NCI-H226 (cell line): Measurements from ENCODE around the gene KCNMB1.

ENCODE experiments used
- DNase-seq: peaks from one replicate; pipeline ENCODE4 v3.0.0-alpha.2; 2015

Gene KCNMB1

GRCh38 chr5:170388818-170389549 lies at the start of gene KCNMB1:
Gene KCNMB1 (minus strand): TSS chr5:170389367. CDS start chr5:170385447, 3,920 bp downstream.
- no peak for DNase-seq

- no peak for DNase-seq
These were observed 49.4 kb upstream of the KCNMB1 start for GRCh38 chr5:170438581-170438980.

GRCh38 chr5:170437621-170438375 lies 48.6 kb upstream of the KCNMB1 start:
- DNase-seq, result no peak

GRCh38 chr5:170436335-170436734 lies 47.2 kb upstream of the KCNMB1 start:
- DNase-seq, result no peak

GRCh38 chr5:170434966-170435605 lies 45.9 kb upstream of the KCNMB1 start:
- peak; percentile 13 for DNase-seq

- no peak for DNase-seq
These were observed 43.5 kb upstream of the KCNMB1 start for GRCh38 chr5:170432669-170433068.

- DNase-seq, result no peak
These were observed 42.4 kb upstream of the KCNMB1 start for GRCh38 chr5:170431571-170431970.

- DNase-seq, result no peak
These were observed 41.8 kb upstream of the KCNMB1 start for GRCh38 chr5:170430866-170431437.

GRCh38 chr5:170430256-170430655 lies 41.1 kb upstream of the KCNMB1 start:
- DNase-seq, result no peak

GRCh38 chr5:170429014-170429413 lies 39.8 kb upstream of the KCNMB1 start:
- DNase-seq, result peak; percentile 22

GRCh38 chr5:170427672-170428236 lies 38.6 kb upstream of the KCNMB1 start:
- no peak for DNase-seq

- no peak for DNase-seq
These were observed 37.6 kb upstream of the KCNMB1 start for GRCh38 chr5:170426786-170427185.

- no peak for DNase-seq
These were observed 37.1 kb upstream of the KCNMB1 start for GRCh38 chr5:170426149-170426767.

- no peak for DNase-seq
These were observed 36.6 kb upstream of the KCNMB1 start for GRCh38 chr5:170425731-170426130.

GRCh38 chr5:170424629-170425028 lies 35.5 kb upstream of the KCNMB1 start:
- no peak for DNase-seq

- DNase-seq, result no peak
These were observed 34.5 kb upstream of the KCNMB1 start for GRCh38 chr5:170423692-170424091.

GRCh38 chr5:170421826-170422225 lies 32.7 kb upstream of the KCNMB1 start:
- no peak for DNase-seq

GRCh38 chr5:170420806-170421412 lies 31.7 kb upstream of the KCNMB1 start:
- DNase-seq, result peak; percentile 17

GRCh38 chr5:170419643-170420042 lies 30.5 kb upstream of the KCNMB1 start:
- no peak for DNase-seq

GRCh38 chr5:170418736-170419135 lies 29.6 kb upstream of the KCNMB1 start:
- DNase-seq, result no peak

GRCh38 chr5:170416526-170416925 lies 27.4 kb upstream of the KCNMB1 start:
- no peak for DNase-seq

GRCh38 chr5:170414786-170415185 lies 25.6 kb upstream of the KCNMB1 start:
- DNase-seq, result no peak
